KG1 (cell line): ENCODE measurements around the gene KIF6.
"Not testable (repeated sequence)": the region's sequence is repeated elsewhere in the genome, so short reads cannot be mapped to it uniquely, and the experiment has no call there.

Experiments
- DNase-seq: peaks from one replicate; lab custom pipeline; 2025; lab: John Stamatoyannopoulos, UW

Gene KIF6

GRCh38 chr6:39553860-39554802 is 171.1 kb downstream of the KIF6 start:
- DNase-seq, result no peak

GRCh38 chr6:39553029-39553428 is 172.2 kb downstream of the KIF6 start:
- DNase-seq, result no peak

- DNase-seq, result no peak
Measured at GRCh38 chr6:39550191-39550590, 175.0 kb downstream of the KIF6 start.

GRCh38 chr6:39546731-39547130 is 178.5 kb downstream of the KIF6 start:
- no peak for DNase-seq

- DNase-seq, result no peak
Measured at GRCh38 chr6:39543950-39544349, 181.3 kb downstream of the KIF6 start.

- DNase-seq, result no peak
Measured at GRCh38 chr6:39543095-39543494, 182.1 kb downstream of the KIF6 start.

- no peak for DNase-seq
Measured at GRCh38 chr6:39540454-39540853, 184.8 kb downstream of the KIF6 start.

GRCh38 chr6:39530201-39530759 is 194.9 kb downstream of the KIF6 start:
- DNase-seq, result no peak

- DNase-seq, result no peak
Measured at GRCh38 chr6:39527792-39528564, 197.2 kb downstream of the KIF6 start.

GRCh38 chr6:39524007-39524406 is 201.2 kb downstream of the KIF6 start:
- no peak for DNase-seq

GRCh38 chr6:39521958-39522357 is 203.2 kb downstream of the KIF6 start:
- no peak for DNase-seq

- no peak for DNase-seq
Measured at GRCh38 chr6:39520916-39521315, 204.3 kb downstream of the KIF6 start.

- DNase-seq, result no peak
Measured at GRCh38 chr6:39520411-39520810, 204.8 kb downstream of the KIF6 start.

- DNase-seq, result no peak
Measured at GRCh38 chr6:39518221-39518620, 207.0 kb downstream of the KIF6 start.

GRCh38 chr6:39517756-39518155 is 207.5 kb downstream of the KIF6 start:
- no peak for DNase-seq

- DNase-seq, result no peak
Measured at GRCh38 chr6:39516471-39516870, 208.7 kb downstream of the KIF6 start.

- DNase-seq, result no peak
Measured at GRCh38 chr6:39515471-39515870, 209.7 kb downstream of the KIF6 start.

GRCh38 chr6:39515006-39515405 is 210.2 kb downstream of the KIF6 start:
- no peak for DNase-seq

- DNase-seq, result not testable (repeated sequence)
Measured at GRCh38 chr6:39509831-39510230, 215.4 kb downstream of the KIF6 start.

- DNase-seq, result no peak
Measured at GRCh38 chr6:39508515-39508914, 216.7 kb downstream of the KIF6 start.

GRCh38 chr6:39507331-39507998 is 217.7 kb downstream of the KIF6 start:
- no peak for DNase-seq

- DNase-seq, result not testable (repeated sequence)
Measured at GRCh38 chr6:39502362-39502955, 222.7 kb downstream of the KIF6 start.
